SU-DHL-6 (cell line): Measurements from ENCODE around the gene ZNF490.

Source experiments
- EZH2phosphoT487 ChIP-seq: fragments of 200-600 bp; sonication (generic), shearing (Covaris generic); conservative IDR thresholded peaks from 2 replicates; pipeline ENCODE4 v1.6.1; 2018; ENCODE audit warnings: mild to moderate bottlenecking, antibody characterized with exemption, low read length, moderate library complexity, mixed read lengths
- TF ChIP-seq, protein P1 (sequence below): fragments of 200-600 bp; sonication (generic); IDR thresholded peaks from one replicate; pipeline ENCODE4 v1.5.1; 2017; ENCODE audit warnings: antibody characterized with exemption, mild to moderate bottlenecking, low read length, moderate library complexity; ENCODE audit not compliant: insufficient read depth, poor library complexity, severe bottlenecking

DNA sequence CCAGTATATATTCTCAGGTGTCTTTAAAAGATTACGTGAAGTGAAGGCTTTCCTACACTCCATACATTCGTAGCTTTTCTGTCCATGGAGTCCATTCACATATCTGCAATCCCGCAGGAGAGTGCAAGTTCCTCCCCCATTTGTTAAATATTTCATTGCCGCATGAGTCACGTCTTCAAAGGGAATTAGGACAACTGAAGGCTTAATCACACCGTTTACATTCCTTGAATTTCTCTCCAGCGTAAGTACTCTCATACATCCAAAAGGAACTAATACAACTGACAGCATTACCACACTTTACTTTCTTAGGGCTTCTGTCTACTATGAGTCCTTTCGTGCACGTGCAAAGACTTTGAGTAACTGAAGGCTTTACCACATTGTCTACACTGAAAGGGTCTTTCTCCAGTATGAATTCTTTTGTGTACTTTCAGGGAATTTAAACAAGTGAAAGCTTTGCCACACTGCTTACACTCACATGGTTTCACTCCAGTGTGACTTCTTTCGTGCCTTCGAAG lies 30.4 kb downstream of the ZNF490 start:
- TF ChIP-seq, protein P1, sequence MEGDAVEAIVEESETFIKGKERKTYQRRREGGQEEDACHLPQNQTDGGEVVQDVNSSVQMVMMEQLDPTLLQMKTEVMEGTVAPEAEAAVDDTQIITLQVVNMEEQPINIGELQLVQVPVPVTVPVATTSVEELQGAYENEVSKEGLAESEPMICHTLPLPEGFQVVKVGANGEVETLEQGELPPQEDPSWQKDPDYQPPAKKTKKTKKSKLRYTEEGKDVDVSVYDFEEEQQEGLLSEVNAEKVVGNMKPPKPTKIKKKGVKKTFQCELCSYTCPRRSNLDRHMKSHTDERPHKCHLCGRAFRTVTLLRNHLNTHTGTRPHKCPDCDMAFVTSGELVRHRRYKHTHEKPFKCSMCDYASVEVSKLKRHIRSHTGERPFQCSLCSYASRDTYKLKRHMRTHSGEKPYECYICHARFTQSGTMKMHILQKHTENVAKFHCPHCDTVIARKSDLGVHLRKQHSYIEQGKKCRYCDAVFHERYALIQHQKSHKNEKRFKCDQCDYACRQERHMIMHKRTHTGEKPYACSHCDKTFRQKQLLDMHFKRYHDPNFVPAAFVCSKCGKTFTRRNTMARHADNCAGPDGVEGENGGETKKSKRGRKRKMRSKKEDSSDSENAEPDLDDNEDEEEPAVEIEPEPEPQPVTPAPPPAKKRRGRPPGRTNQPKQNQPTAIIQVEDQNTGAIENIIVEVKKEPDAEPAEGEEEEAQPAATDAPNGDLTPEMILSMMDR, result no peak
- TF ChIP-seq EZH2phosphoT487, result no peak
